OCI-LY3 (cell line): ENCODE results near the gene RNF115.
A peak's percentile ranks its signal among the peaks of the same experiment; 100 is the strongest.
"Not testable (repeated sequence)": the region's sequence is repeated elsewhere in the genome, so short reads cannot be mapped to it uniquely, and the experiment has no call there.

Experiments
- H2AFZ ChIP-seq: fragments of 200-600, 300-600 bp; shearing (Covaris generic); 2 replicates; pipeline ENCODE4 v1.6.0; 2014; ENCODE audit warnings: antibody characterized with exemption, low read depth, low read length
- H3K27ac ChIP-seq: fragments of 200-600, 300-600 bp; sonication (generic); 2 replicates; pipeline ENCODE4 v1.5.1; 2014; ENCODE audit warnings: mild to moderate bottlenecking, low read length, moderate library complexity, mixed read lengths
- H3K27me3 ChIP-seq: fragments of 200-600, 300-600 bp; sonication (generic); 2 replicates; pipeline ENCODE4 v1.6.1; 2014; ENCODE audit warnings: low read depth, low read length, mixed read lengths
- H3K36me3 ChIP-seq: fragments of 200-600, 300-600 bp; sonication (generic); replicated peaks from 2 replicates; pipeline ENCODE3; 2014; ENCODE audit warnings: low read depth, low read length, mixed read lengths
- H3K4me1 ChIP-seq: fragments of 300-600, 200-600 bp; sonication (generic); 2 replicates; pipeline ENCODE4 v1.6.1; 2014; ENCODE audit warnings: low read length, mixed read lengths
- H3K4me2 ChIP-seq: fragments of 200-600, 300-600 bp; sonication (generic); 2 replicates; pipeline ENCODE4 v1.6.1; 2014; ENCODE audit warnings: low read length, mixed read lengths
- H3K4me3 ChIP-seq: fragments of 300-600, 200-600 bp; sonication (generic); 2 replicates; pipeline ENCODE4 v1.5.1; 2014; ENCODE audit warnings: antibody characterized with exemption, mild to moderate bottlenecking, low read length, moderate library complexity
- H3K79me2 ChIP-seq: fragments of 300-600, 200-600 bp; shearing (Covaris generic); 2 replicates; pipeline ENCODE4 v1.6.1; 2014; ENCODE audit warnings: mild to moderate bottlenecking, low read length, mixed read lengths
- H3K9ac ChIP-seq: fragments of 300-600, 200-600 bp; shearing (Covaris generic); 2 replicates; pipeline ENCODE4 v1.6.0; 2014; ENCODE audit warnings: mild to moderate bottlenecking, low read length, moderate library complexity
- H3K9me3 ChIP-seq: fragments of 200-600, 300-600 bp; shearing (Covaris generic); 2 replicates; pipeline ENCODE4 v1.6.1; 2014; ENCODE audit warnings: low read length, mixed read lengths; ENCODE audit not compliant: insufficient read depth
- H4K20me1 ChIP-seq: fragments of 200-600, 300-600 bp; sonication (generic); 2 replicates; pipeline ENCODE4 v1.6.1; 2016; ENCODE audit warnings: low read length, mixed read lengths; ENCODE audit not compliant: insufficient read depth
- CTCF ChIP-seq: fragments of 200-600, 300-600 bp; sonication (generic); IDR thresholded peaks from 2 replicates; pipeline ENCODE4 v1.5.1; 2014; ENCODE audit warnings: antibody characterized with exemption, low read length, low read depth
- EZH2phosphoT487 ChIP-seq: fragments of 200-600 bp; shearing (Covaris generic); IDR thresholded peaks from 2 replicates; pipeline ENCODE4 v1.6.1; 2018; ENCODE audit warnings: antibody characterized with exemption, mixed run types, low read depth

Gene RNF115

GRCh38 chr1:145799806-145800205 lies 24.1 kb downstream of the RNF115 start:
- Histone ChIP-seq H3K9me3 (peaks cover 24% of the 10 kb centered on the region), H4K20me1 (peaks cover 38% of the 10 kb centered on the region), H3K27me3 (no peaks in the 10 kb centered on the region), H3K27ac (no peak overlapping the region), H3K36me3 (peaks cover 38% of the 10 kb centered on the region), H3K4me1 (peaks cover 12% of the 10 kb centered on the region; the same call in 1 of the 2 replicates), H3K4me3 (no peak overlapping the region), H2AFZ (no peak overlapping the region), H3K9ac (no peak overlapping the region), H3K4me2 (no peak overlapping the region), H3K79me2 (peaks cover 76% of the 10 kb centered on the region)
- no peak for TF ChIP-seq EZH2phosphoT487
- TF ChIP-seq CTCF = no peak

DNA sequence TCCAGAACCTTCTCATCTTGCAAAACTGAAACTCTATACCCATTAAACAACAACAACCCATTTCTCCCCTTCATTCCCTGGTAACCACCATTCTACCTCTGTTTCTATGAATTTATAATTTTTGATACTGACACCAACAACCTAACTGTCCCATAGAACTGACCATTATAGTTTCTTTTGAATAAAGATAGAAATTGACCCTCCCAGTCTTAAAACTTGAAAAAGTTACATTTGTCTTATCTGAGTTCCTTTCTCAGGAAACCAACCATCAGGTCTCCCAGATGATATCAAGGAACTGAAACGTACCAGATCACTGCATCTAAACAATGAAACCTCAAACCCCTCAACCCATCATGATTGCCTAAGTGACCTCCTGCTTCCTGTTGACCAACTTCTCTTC lies 27.1 kb downstream of the RNF115 start:
- H4K20me1 ChIP-seq = peaks cover 22% of the 10 kb centered on the region; the same call in 1 of the 2 replicates
- H3K4me3 ChIP-seq = no peak overlapping the region
- H3K4me1 ChIP-seq = peaks cover 17% of the 10 kb centered on the region
- no peak overlapping the region for H3K9ac ChIP-seq
- TF ChIP-seq EZH2phosphoT487 (no peak), CTCF (no peak)
- no peaks in the 10 kb centered on the region for H3K27me3 ChIP-seq
- H3K9me3 ChIP-seq = peaks cover 24% of the 10 kb centered on the region
- H2AFZ ChIP-seq = no peak overlapping the region
- H3K27ac ChIP-seq = no peak overlapping the region
- H3K79me2 ChIP-seq = peaks cover 64% of the 10 kb centered on the region
- H3K4me2 ChIP-seq = no peak overlapping the region
- peaks cover 38% of the 10 kb centered on the region for H3K36me3 ChIP-seq

- Histone ChIP-seq H3K9ac (no peak overlapping the region), H3K4me1 (peaks cover 14% of the 10 kb centered on the region), H3K79me2 (peaks cover 56% of the 10 kb centered on the region), H3K27me3 (no peaks in the 10 kb centered on the region), H3K27ac (no peak overlapping the region), H3K9me3 (peaks cover 24% of the 10 kb centered on the region), H3K4me3 (no peak overlapping the region), H3K36me3 (peaks cover 37% of the 10 kb centered on the region), H2AFZ (no peak overlapping the region), H4K20me1 (peaks cover 20% of the 10 kb centered on the region; the same call in 1 of the 2 replicates), H3K4me2 (no peak overlapping the region)
- TF ChIP-seq CTCF (no peak), EZH2phosphoT487 (no peak)
Observed at GRCh38 chr1:145795257-145795881, 28.5 kb downstream of the RNF115 start.

GRCh38 chr1:145792484-145792883 lies 31.4 kb downstream of the RNF115 start:
- H2AFZ ChIP-seq = no peak overlapping the region
- 0 out of 2 replicates have a peak overlapping the region, but pooled peaks have one; percentile 8 for H3K4me3 ChIP-seq
- peaks cover 14% of the 10 kb centered on the region for H3K4me1 ChIP-seq
- H3K9ac ChIP-seq = no peak overlapping the region
- peaks cover 14% of the 10 kb centered on the region; the same call in 1 of the 2 replicates for H4K20me1 ChIP-seq
- H3K79me2 ChIP-seq = peaks cover 48% of the 10 kb centered on the region
- H3K27ac ChIP-seq = peak overlapping the region; percentile 38
- H3K36me3 ChIP-seq = peaks cover 24% of the 10 kb centered on the region
- no peaks in the 10 kb centered on the region for H3K27me3 ChIP-seq
- H3K9me3 ChIP-seq = peaks cover 12% of the 10 kb centered on the region
- TF ChIP-seq EZH2phosphoT487 = no peak
- TF ChIP-seq CTCF = no peak
- peak overlapping the region; percentile 39 for H3K4me2 ChIP-seq

- H2AFZ ChIP-seq, H3K27me3 ChIP-seq, H3K9ac ChIP-seq, H3K4me3 ChIP-seq, H3K9me3 ChIP-seq: not testable (repeated sequence)
- Histone ChIP-seq H3K27ac (peak overlapping the region; percentile 38), H3K4me1 (peaks cover 14% of the 10 kb centered on the region), H3K36me3 (peaks cover 18% of the 10 kb centered on the region), H3K4me2 (peak overlapping the region; percentile 39; the same call in 1 of the 2 replicates), H3K79me2 (peaks cover 44% of the 10 kb centered on the region), H4K20me1 (peaks cover 14% of the 10 kb centered on the region; the same call in 1 of the 2 replicates)
Observed at GRCh38 chr1:145791860-145792259, 32.0 kb downstream of the RNF115 start.
